Amygdala (tissue), 56 donors: ENCODE results near the gene SULT4A1.

Source experiments
- DNase-seq, 56 donors: peaks; one replicate each; lab custom pipeline; 2025; lab: John Stamatoyannopoulos, UW

Gene SULT4A1

DNA sequence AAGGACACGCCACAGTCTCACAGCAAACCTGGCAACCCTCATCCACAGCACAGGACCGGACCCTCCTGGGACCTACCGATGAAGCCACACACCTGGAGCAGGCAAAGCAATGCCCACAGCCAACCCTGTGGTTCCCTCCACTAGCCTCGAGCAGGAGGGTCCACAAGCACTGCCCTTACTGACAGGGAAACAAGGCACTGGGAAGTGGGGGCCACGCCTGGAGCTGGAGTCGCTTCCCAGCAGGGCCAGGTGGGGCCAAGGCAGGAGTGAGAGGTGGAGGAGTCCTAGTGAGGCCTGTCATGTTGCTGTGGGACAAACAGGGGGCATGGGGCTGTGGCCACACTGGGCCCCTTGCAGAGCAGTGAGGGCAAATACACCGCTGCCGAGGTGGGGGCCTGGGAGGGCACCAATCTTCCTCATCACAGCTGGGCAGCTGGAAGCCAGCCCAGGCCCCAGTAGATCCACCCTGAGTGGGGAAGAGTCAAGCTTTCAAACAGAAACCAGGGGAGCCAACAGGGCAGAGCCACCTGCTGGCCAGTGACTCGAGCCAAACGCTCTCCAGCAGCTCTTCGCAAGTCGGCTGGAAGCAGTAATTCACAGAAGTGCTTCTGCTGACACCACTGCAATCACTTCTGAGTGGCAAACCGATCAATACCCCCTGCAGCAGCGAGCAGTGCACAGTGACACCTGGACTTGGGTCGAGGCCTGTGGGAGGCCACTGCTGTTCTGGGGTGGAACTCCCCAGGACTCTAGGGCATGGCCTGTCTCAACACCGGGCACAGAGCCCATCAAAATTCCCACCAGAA lies 13.7 kb downstream of the SULT4A1 start:
- no peak for DNase-seq

DNA sequence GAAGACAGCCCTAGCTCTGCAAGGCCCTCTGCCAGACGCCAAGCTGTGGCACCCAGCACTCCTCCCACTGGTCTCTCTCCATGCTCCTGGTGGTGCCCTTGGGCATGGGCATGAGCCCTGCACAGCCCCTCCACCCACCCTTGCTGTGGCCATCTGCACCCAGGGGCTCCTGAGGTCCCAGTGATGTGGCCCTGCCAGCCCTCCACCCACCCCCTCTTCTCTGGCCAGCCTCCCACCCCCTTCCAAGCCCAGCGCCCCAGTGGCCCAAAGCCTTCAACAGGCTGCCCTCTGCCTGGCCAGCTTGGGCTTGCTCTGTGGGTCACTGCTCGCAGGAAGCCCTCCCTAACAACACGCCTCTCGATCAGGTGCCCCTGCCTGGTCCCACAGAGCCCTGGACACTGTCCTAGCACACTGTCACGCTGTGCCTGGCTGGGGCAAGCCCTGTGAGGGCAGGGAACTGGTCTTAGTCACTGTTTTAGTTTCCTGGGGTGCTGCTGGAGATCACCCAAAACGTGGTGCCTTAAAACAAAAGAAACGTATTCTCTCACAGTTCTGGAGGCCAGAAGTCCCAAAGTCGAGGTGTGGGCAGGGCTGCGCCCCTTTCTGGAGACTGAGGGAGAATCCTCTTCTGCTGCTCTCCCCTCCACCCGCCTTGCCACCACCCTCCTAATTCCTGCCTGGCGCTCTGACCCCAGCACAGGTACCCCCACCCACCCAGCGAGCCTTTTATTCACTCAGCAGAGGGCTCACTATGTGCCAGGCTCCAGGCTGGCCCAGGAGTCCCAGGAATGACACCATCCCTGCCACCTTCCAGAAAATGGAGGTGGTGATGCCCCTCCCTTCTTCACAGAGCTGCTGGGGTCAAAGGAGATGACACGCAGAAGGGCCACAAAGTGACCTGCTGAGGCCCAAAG lies 14.7 kb downstream of the SULT4A1 start:
- DNase-seq, result no peak

DNA sequence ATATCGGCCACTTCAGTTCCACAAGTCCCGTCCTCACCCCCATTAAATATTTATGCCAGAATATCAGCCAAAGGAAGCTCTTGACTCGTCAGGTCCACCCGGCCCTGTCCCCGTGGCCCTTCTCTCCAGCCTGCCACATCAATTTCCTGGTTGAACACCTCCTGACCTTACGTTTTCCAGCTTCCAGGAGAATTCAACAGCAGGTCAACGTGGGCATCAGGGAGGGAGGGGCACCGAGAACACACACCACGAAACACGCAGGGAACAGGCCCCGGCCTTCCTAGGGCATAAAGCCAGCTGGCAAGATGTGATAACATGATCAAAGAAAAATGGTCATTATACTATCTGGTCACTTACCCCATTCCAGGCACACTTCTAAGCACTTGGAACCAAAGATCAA lies 15.3 kb downstream of the SULT4A1 start:
- DNase-seq, result no peak

DNA sequence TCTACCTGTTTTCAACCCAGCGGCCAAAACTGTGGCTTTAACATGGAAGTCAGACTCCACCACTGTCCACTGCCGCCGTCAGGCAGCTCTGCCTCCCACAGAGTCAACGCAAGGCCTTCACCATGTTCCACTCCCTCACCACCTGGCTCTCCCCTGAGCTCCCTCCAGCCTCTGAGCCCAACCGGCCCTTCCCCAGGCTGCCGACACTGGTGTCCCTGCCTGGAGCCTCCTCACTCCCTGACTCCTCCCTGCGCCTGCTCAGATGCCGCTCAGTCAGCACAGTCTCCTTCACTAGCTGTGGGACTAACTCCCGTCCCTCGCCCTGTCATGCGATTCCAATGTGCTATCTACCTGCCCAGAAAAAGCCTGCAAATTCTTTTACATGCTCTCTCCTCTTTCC lies 16.3 kb downstream of the SULT4A1 start:
- no peak for DNase-seq

DNA sequence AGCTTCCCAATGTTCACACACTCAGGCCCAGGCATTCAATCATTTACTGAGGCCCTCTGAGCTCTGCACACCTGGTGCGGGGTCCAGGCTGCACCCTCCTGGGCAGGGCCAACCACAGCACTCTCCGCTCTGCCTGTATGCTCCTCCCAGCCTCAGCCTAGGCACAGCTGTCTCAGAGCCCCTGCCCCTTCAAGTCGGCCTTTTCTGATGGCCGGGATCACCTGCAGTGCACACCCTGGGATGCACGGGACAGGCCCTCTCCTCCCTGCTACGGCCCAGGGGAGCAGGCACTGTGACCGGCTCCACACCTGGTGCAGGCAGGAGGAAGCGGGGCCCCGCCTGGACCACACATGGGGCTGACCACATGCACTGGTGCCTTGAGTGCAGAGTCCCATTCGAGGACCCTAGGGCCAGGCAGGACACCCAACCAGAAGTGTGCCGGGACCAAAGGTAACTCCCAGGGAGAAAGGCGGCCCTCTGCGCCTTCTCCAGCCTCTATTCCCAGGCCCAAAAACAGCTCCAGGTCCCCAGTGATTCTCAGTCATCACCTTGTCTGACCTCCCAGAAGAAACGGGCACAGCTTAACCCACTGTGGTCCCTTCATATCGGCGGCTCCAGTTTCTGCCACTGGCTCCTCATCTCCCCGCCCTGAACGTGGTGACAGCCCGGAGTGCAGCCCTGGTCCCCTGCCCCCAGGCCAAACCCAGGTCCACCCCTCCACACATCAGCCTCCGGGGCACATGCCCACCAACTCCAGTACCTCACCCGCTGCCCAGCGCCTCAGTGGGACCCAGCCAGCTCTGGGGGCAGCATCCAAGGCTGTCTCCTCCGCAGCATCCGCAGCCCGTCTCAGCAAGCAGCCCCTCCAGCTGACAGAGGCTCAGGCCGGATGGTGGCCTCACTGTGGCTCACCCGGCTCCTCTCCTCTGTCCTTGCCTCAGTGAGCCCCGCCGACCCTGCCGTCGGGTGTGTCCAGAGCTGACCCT lies 17.5 kb downstream of the SULT4A1 start:
- no peak for DNase-seq

DNA sequence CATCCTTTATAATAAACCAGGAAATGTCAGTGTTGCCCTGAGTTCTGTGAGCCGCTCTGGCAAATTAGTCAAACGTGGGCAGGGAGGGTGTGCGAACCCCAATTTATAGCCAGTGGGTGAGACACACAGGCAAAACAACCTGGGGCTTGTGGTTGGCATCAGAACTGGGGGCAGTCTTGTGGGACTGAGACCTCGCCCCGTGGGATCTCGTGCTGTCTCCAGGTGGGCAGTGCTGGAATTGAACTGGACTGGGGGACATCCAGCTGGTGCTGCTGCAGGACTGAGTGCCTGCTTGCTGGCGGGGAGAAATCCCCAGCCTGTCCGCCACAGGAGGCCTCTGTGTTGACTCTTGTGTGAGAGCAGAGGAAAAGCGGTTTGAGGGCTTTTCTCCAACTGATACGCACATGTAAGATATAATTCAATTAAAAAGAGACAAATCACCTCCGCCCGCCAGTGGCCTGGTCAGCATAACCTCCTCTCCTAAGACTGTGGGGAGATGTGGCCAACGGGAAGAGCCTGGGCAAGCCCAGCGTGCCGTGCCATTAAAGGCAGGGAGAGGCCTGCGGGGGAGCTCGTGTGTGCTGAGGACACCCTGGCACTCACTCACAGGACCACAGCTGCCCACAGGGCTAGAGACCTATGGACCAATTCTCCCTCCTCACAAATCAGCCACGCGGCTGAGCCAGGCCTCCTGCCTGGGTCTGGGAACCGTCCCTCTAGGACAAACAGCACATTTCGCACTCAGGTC lies 18.4 kb downstream of the SULT4A1 start:
- no peak for DNase-seq

DNA sequence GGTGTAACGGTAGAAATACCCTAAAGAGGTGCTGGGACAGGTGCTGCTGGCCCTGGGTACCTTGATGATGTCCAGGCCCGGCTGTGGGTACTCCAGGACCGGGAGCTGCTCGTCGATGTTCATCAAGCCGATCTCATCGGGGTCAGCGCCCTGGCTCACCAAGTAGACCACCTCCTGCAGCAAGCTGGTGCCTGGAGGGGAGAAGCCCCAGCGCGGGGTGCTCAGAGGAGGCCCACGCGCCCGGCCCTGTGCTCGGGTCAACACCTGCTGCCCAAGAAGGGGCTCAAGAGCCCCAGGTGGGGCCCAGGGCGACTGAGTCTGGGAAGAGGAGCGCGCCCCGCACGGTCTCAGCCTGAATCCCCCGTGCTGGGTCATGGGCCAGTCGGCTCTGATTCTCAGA lies 20.6 kb downstream of the SULT4A1 start:
- DNase-seq, result no peak

DNA sequence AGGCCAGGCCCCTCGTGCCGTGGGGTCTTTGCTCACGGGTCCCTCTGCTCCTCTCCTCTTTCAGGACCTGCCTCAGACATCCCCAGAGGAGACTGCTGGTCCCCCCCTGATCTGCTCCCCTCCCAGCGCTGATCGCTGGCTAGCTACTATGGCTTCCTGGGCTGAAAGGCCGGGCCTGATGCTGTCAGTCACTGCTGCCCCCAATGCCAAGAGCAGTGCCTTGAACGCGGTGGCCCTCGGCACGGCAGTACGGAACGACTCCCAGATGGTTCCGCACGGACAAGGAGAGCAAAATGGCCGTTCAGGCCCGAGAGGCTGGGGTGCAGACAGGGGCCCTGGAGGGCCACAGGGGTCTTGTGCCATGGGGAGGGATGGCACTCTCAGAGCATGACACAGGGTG lies 21.5 kb downstream of the SULT4A1 start:
- no peak for DNase-seq

DNA sequence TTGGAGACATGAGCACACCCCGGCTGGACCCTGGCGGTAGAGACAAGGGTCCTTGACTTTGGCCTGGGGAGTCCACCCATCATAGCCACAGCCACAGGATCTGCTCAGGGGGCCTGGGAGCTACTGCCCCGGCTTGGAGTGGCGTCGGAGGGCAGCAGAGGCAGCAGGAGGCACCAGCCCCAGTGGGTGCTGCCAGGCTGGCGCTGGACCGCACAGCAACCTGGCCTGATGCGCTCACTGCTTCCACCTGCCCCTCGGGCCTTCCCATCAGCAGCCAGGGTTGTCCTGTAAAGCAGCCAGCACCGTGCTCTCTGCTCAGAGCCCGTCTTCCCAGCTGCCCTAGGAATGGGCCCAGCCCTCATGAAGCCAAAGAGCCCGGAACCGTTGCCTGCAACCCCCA lies 21.9 kb downstream of the SULT4A1 start:
- DNase-seq, result no peak

DNA sequence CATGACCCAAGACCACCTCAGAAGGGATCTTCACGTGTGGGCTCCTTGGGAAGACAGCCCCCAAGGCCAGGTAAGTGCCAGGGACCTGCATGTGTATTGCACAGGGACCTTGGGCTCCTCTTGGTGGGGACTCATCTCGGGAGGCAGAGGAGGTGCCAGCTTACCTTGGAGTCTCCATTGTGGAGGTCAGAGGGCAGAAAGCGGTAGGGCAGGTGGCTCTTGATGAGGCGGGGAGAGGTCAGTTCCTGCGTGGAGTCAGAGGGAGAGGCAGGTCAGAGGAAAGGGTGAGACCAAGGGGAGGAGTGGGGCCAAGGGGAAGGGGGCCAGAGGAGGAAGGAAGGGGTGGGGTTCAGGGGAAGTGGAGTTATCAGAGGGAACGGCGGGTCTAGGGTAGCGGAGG lies 22.5 kb downstream of the SULT4A1 start:
- no peak for DNase-seq

DNA sequence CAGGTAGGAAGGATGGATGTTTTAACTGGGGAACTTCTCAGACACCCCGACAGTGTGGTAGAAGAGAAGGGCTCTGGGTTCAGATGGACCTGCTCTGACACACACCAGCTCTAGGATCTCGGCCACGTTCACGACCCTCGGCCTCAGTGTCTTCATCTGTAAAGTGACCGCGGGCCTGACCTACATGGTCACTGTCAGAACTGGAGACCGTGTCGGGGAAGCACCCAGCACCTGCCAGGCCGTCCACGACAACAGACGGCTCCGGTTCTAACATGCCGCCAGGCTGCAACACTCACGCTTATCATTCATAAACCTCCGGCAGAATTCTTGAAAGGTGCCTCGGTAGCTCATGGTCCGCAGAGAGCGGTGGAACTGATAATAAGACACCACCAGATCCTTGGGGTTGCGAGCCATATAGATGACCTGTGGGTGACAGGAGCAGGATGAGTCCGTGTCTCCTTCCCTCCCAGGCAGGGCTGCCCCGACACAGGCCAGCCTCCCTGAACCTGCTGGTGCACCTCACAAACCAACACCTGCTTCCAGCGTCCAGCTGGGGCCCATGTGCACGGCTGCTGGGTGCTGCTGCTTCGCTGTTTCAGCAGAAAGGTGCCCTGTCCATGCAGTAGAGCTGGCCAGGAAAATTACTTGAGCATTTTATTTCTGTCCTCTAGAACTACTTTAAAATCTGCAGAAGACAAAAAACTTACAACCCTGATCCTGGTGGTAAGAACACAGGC lies 23.6 kb downstream of the SULT4A1 start:
- DNase-seq, result no peak

DNA sequence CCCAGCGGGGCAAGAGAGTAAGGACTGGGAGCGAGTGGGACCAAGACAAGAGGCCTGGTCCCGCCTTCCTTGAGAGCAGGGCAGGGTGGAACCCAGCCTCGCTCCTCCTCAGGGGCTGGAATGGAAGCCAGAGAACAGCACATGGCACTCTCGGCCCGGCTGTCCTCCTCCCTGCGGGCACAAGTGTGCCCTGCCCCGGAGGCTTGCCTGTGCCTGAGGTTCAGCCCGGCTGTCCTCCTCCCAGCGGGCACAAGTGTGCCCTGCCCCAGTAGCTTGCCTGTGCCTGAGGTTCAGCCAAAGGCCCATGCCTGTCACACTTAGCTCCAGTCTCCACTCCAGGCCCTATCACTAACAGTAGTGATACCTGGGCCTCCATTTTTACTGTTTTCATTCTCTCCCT lies 24.2 kb downstream of the SULT4A1 start:
- DNase-seq, result no peak

DNA sequence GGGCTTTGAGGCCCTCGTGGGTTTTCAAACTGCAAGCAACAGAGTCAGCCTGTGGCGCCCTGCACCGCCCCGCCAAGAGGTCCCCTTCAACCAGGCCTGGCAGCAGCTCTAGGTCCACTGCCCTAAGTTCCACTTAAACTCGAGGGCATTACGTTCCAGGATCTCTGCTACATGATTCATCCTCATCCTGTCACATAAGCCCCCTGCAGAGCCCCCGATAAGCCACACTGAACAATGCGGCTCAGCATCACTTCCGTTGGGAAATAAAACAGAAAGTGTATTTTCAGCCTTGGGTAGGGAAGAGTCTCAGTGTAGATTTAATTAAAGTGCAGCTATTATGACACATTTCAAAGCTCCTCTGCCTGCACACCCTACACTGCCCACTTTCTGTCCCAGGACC lies 24.6 kb downstream of the SULT4A1 start:
- no peak for DNase-seq

DNA sequence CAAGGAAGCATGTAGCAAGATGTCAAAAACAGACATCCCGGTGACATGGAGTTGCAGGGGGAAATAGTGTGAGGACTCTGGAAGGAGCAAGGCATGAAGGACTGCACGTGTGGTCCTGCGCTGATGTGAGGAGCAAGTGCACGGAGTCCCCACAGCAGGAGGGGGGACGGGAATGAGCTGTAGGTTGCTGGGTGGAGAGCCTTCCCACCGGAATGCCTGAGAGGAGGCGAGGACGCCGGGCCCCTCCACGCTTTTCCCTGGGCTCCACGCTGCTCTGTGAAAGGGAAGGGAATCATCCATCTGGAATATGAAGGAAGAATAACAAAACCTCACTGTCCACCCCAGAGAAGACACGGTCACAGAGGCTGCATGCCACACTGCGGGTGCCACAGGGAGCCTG lies 26.6 kb downstream of the SULT4A1 start:
- DNase-seq, result no peak

DNA sequence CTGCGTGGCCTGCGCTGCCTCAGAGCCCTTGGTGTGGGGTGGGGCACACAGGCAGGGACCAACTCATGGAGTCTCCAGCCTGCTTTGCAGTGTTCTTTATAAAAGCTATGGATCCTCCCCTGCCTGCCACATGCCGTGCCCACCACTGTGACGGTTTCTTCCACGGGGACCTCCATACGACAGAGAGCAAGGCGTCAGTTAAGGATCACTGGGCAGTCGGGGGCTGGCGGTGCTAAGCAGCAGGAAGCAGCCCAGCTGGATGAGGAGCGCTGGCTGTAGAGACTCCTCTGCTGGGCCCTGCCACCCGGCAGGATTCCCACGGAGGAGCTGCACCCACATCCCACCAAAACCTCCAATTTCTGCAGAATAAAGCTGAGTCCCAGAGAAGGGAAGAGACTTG lies 27.1 kb downstream of the SULT4A1 start:
- no peak for DNase-seq

DNA sequence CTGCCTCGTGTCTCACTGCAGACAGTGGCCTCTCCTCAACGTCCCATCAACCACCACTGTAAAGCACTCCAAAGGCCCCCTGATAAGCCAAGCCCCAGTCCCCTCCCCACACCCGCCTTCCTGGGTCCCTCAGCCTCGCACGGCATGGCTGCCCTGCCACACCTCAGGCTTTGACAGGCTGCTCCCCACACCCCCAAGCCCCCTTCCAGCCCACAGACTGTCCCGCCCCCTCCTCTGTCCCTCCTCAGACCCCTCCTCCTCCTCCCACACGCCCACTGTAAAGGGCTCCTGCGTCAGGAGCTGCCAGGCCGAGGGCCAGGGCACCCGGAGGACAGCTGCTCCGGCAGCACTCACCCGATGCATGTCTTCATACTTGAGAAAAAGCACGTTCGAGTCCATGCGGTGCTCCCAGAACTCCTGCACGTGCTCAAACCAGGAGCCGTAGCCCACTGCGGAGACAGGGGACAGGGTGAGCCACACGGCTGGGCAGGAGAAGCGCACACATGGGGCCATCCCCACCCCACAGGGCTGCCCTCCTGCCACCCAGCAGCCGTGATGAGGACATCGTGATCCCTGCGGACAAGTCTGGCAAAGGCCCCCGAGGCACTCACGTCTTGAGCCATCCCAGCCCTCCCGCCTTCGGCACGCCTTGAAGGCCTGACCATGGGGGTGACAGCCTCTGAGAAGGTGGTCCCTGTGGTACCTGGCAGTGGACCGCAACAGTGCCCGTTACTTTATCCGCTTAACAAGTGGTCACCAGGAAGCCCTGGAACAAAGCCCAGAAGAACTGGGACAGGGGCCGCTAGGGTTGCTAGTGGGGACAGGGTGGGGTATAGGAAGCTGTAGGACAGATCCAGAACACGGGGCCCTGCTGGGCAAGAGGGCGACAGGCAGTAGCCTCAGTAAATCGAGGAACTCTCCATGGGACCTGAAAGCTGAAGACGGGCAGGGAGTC lies 28.8 kb downstream of the SULT4A1 start:
- DNase-seq, result no peak

DNA sequence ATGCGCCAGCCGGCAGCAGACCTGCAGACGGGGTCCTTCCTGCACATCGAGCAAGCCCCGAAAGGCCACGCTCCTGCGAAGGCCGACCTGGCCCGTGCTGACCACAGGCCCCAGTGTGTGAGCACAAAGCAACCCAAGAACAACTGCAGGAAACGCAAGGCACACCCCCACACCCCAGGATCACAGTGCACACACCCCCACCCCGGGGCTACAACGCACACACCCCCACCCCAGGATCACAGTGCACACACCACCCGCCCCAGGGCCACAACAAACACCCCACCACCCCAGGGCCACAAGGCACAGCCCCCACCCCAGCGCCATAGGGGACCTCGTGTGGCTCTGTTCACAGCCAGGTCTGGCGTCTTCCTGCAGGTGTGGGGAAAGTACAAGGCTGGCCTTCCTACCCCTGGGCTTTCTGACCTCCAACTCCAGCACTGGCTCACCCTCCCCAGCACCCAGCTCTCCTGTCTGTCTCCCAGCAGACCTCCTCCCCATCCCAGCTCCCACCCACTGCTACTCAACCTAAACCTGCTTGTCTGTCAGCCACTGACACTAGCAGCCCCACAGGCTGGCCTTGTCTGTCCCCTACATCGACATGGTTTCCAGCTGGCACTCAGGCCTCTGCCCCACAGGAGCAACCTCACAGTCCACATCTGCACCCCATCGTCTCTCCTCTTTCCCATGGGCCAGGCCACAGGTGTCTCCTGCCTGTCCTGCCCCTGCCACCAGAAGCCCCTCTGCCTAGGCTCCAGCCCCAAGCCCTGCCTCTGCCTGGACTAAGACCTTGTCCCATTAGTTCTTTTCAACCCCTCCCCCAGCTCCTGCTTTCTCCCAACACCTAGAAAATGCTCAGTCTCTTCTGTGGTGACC lies 29.7 kb downstream of the SULT4A1 start:
- DNase-seq, result no peak
